HEK293T (cell line): ENCODE data around the gene TMED8.

ENCODE experiments used
- ARNT ChIP-seq: fragments of 450-650 bp; IDR thresholded peaks from 2 replicates; pipeline ENCODE4 v1.6.1; 2017; ENCODE audit warnings: mild to moderate bottlenecking
- BHLHE40 ChIP-seq: fragments of 450-650 bp; IDR thresholded peaks from 2 replicates; pipeline ENCODE4 v1.6.1; 2016; ENCODE audit warnings: mild to moderate bottlenecking, moderate library complexity, borderline replicate concordance
- CTBP1 ChIP-seq: fragments of 450-650 bp; IDR thresholded peaks from 2 replicates; pipeline ENCODE4 v1.6.1; 2016; ENCODE audit warnings: borderline replicate concordance
- ELF4 ChIP-seq: fragments of 450-650 bp; IDR thresholded peaks from 2 replicates; pipeline ENCODE4 v1.6.1; 2017; ENCODE audit warnings: antibody characterized with exemption
- FOXA1 ChIP-seq: fragments of 450-650 bp; IDR thresholded peaks from 2 replicates; pipeline ENCODE4 v1.6.1; 2016; ENCODE audit warnings: mild to moderate bottlenecking
- FOXK2 ChIP-seq: fragments of 450-650 bp; IDR thresholded peaks from 2 replicates; pipeline ENCODE4 v1.6.1; 2016; ENCODE audit warnings: mild to moderate bottlenecking
- HDGF ChIP-seq: fragments of 450-650 bp; IDR thresholded peaks from 2 replicates; pipeline ENCODE4 v1.6.1; 2017; ENCODE audit warnings: antibody characterized with exemption, borderline replicate concordance
- LEF1 ChIP-seq: fragments of 450-650 bp; IDR thresholded peaks from 2 replicates; pipeline ENCODE4 v1.6.1; 2017; ENCODE audit warnings: mild to moderate bottlenecking, borderline replicate concordance
- NFRKB ChIP-seq: fragments of 450-650 bp; IDR thresholded peaks from 2 replicates; pipeline ENCODE4 v1.6.1; 2016; ENCODE audit warnings: mild to moderate bottlenecking, moderate library complexity
- SP1 ChIP-seq: fragments of 450-650 bp; IDR thresholded peaks from 2 replicates; pipeline ENCODE4 v1.6.1; 2017
- SUZ12 ChIP-seq: fragments of 450-650 bp; IDR thresholded peaks from 2 replicates; pipeline ENCODE4 v1.6.1; 2016; ENCODE audit warnings: mild to moderate bottlenecking
- TARDBP ChIP-seq: fragments of 450-650 bp; IDR thresholded peaks from 2 replicates; pipeline ENCODE4 v1.6.1; 2016
- ZNF384 ChIP-seq: fragments of 450-650 bp; IDR thresholded peaks from 2 replicates; pipeline ENCODE4 v1.6.1; 2016
- TF ChIP-seq, protein P1 (sequence below): fragments of 450-650 bp; IDR thresholded peaks from 2 replicates; pipeline ENCODE4 v1.6.1; 2016

DNA sequence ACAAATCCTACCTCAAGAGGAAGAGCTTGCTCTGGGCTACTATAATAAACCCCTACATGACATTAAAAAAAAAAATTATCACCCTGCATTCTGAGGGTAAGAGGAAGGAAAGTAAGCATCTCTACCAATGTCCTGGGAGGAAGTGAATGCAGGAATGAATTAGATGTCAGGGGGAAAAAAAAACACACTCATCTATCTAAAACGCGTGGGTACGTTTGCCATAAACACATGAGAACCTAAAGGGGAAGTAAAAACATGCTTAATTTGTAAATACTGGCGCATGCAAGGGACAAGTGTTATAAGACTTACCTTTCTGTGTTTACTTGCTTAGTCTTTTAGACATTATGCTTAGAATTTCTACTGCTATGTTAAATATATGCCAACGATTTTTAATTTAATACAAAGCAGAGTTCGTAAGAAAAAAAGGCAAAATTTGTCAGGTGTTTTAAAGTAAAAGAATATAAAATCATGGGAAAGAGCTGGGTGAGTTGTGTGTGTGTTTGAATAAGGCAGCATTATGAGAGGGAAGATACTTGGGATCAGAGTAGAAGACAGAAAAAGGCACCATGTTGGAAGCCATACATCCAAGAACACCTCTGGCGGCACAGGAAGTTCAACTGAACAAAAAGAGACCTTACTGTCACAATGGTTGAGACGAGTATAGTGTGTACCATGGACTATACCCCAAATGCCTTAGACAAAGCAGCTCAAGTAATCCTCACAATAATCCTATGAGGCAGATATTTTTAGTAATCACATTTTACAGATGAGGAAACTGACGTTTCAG is 1.5 kb downstream of the TMED8 start:
- TF ChIP-seq CTBP1 (no peak), SUZ12 (no peak), ARNT (no peak), BHLHE40 (no peak), FOXK2 (no peak), FOXA1 (no peak), TARDBP (no peak), LEF1 (no peak), SP1 (no peak), ZNF384 (no peak), ELF4 (no peak), NFRKB (no peak), HDGF (no peak)
- TF ChIP-seq, protein P1, sequence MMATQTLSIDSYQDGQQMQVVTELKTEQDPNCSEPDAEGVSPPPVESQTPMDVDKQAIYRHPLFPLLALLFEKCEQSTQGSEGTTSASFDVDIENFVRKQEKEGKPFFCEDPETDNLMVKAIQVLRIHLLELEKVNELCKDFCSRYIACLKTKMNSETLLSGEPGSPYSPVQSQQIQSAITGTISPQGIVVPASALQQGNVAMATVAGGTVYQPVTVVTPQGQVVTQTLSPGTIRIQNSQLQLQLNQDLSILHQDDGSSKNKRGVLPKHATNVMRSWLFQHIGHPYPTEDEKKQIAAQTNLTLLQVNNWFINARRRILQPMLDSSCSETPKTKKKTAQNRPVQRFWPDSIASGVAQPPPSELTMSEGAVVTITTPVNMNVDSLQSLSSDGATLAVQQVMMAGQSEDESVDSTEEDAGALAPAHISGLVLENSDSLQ, result no peak
